ENCODE measurements around the gene NR4A3.
A peak's percentile ranks its signal among the peaks of the same experiment; 100 is the strongest.

Gene NR4A3

DNA sequence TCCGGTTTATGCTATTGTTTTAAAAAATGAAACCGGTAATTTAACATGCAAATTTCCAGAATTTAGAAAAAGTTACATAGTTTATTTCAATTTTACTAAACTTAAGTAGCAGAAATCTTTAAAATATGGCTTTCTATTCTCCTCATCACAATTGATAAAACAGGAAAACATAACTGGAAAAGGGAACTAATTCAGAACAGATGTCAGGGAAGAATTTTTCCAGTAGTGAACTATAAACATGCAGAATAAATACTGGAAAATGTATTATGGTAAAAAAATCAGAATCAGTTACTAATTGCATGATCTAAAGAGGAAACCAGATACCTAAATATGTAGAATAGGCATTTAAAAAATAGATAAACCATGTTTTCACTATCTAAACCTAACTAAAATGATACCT, 7.3 kb upstream of the NR4A3 start:
- no peak for DNase-seq (ENCODE audit: low spot score)

DNA sequence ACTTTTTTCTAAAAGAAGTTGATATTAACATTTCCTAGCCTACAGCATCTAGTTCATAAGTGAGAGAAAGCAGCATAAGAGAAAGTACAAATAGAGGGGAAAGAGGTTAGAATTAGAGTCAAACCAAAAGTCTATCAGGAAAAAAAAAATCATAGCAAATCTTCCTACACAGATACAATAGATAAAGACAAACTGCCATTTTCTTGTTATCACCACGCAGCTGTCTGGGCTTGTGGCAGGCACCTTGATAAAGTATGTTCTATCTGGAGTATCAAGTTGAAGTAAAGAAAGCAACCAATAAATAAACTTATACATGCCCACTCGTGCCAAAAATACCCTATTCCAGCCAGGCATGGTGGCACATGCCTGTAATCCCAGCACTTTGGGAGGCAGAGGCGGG, 5.3 kb upstream of the NR4A3 start:
- DNase-seq (ENCODE audit: low spot score) = no peak

DNA sequence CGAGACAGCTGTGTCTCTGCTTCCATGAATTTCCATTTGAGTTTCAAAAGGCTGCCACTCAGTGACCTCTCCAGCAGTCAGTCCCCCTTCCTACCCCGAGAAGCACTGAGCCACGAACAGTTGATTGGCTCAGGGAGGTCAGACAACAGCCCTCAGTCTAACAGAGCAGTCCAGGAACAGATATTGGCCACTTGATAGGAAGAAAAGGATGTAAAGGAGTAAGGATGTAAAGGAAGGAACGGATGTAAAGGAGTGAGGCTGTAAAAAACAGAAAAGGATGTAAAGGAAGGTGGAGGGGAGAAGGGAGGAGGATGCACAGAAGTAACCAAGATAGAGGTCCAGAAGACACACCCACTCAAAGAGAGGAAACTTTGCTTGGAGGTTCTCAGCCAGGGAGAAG, 3.2 kb upstream of the NR4A3 start:
- no peak for DNase-seq (ENCODE audit: low spot score)

DNA sequence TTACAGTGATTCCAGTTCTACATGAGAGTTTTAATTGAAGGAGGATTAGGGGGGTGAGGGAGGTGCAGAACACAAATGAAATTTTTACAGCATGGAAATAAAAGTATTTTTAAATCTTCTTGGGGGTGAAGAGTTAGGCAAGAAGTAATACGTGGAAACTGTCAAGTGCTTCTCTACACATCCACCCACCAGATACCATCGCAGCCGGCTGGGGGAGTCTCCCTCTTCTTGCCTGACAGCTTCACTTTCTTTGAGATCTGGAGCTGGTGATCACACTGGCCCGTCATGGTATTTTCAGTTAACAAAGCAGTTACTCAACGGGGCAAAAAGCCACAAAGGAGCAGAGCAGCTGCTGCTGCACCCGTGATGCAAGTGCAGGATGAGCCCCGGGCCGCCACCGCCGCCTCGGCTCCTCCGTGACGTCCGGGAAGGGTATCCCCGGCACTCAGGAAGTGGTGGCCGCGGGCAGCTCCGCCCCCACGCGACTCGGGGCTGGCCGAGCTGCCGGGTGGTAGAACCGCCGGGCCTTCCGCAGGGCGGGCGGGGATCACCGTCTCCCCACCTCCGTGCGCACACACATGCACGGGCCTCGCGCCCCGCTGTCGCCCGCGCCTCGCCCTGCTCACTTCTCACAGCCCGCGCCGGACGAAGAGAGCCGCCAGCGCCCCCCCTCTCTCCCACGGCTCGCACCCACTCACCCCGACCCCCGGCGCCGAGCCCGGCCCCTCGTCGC, 2.4 kb upstream of the NR4A3 start:
- DNase-seq (ENCODE audit: low spot score) = peak; percentile 85

DNA sequence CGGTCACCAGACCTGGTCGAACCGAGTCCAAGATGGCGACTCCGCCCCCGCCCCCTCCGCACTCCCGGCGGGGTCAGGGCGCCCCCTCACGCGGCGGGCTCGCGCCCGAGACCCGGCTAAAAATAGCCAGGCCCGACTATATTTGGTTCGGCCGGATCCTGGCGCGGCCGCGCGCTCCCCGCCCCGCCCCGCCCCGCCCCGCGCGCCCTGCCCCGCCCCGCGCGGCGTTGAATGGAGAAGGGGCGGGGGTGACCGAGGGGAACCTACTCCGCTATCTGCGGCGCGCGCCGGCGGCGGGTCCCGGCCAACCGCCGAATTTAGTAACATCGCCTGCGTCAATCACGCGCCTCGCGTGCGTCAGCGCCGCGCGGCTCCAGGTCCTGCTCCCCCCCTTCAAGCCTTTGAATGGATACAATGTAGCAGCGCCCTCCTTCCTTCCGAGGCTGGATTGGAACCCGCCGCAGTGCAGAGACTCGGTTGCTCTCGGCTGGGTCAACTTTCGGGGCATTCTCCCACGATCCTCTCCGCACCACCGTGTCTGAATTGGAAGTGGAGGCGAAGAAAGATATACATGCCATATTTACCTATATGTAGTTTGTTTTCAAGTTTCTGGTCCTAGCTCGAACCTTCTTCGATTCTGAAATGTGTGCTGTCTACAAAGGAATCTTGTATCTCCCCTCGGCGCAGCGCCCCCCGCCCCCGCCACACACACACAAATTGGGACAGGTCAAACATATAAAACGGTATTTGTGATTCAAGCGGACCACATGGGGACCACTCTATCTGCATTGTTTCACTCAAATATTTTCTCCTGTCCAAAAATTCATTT, 1.6 kb upstream of the NR4A3 start:
- peak; percentile 94 for DNase-seq (ENCODE audit: low spot score)

DNA sequence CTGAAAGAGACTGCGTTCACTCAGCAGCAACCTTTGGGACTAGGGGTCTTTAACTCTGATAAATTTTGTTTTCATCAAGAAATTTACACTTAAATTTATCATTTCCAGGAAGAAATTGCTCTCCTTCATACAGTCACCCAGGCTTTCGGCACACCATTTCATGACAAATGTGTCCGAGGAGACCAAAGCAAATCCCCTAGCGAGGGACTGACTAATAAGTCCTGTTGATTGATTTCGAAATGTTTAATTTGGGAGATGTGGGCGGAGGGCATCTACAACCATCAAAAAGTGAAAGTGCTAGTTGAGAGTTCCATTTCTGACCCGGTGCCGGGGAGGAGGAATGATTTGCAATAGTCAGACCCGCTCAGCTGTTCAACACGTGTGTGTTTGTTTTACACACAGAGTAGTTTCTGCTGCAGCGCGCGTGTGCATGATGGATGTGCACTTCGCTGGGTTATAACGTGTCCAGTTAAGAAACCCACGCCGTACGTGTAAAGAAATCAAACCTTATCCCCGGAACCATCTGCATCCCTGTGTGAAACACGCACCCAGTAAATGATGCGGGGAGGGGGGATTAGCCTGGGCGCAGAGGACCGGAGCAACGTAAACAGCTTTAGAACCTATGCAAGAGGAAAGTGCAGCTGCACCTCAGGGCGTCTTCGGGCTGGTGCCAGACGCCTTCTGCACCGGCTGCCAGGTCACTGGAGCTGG, 845 bp upstream of the NR4A3 start:
- peak; percentile 36 for DNase-seq (ENCODE audit: low spot score)

DNA sequence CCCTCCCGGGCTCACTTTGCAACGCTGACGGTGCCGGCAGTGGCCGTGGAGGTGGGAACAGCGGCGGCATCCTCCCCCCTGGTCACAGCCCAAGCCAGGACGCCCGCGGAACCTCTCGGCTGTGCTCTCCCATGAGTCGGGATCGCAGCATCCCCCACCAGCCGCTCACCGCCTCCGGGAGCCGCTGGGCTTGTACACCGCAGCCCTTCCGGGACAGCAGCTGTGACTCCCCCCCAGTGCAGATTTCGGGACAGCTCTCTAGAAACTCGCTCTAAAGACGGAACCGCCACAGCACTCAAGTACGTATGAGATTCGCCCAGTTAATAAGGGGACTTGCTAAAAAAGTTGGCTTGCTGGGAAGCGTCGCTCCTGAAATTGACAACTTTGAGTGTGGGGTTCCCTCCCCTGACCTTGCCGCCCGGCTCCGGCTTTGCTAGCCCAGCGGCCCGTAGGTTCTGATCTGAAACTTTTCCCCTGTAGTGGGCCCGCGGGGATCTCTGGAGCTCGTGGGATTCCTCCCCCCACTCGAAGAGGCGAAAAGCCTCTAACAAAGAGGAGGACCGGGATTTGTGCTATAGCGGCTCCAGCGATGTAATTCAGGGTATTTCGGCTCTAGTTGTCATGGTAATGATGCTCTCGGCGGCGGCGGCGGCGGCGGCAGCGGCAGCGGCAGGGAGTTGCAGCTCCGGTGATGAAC, 572 bp downstream of the NR4A3 start:
- peak; percentile 51 for DNase-seq (ENCODE audit: low spot score)

DNA sequence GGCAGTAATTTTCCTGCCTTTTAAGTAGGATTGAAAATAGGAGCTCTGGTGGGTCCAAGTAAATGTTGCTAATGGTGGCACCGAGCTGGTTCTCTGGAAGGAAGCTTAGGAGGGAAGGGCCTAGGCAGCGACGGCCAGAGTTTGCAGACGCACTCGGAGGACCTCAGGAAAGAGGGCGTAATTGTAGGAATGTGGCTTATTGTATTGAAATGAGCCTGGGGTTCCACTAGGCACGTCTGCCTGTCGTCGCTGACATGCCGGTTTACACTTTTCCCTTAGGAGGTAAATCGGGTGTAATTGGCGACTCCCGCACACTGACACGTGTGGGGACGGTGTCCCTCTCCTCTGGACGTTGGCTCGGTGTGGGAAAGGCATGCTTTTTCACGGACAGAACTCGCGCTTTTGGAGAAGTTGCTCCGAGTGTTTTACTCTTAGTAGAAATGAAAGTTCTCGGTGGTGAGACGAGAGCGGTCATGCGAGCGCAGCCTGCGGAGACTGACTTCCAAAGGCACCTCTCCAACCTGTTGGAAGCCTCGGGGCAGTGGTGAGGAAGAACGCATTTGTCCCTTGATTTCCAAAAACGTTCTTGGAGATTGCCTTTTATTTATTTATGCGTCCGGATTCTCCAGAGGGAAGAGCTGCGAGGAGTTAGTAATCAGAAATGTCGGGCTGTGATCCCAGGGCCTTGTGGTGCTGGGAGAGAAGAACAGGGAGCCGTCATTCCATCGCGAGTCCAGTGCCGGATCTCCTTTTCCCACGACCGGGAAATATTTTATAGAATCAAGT, 1.3 kb downstream of the NR4A3 start:
- peak; percentile 46 for DNase-seq (ENCODE audit: low spot score)

DNA sequence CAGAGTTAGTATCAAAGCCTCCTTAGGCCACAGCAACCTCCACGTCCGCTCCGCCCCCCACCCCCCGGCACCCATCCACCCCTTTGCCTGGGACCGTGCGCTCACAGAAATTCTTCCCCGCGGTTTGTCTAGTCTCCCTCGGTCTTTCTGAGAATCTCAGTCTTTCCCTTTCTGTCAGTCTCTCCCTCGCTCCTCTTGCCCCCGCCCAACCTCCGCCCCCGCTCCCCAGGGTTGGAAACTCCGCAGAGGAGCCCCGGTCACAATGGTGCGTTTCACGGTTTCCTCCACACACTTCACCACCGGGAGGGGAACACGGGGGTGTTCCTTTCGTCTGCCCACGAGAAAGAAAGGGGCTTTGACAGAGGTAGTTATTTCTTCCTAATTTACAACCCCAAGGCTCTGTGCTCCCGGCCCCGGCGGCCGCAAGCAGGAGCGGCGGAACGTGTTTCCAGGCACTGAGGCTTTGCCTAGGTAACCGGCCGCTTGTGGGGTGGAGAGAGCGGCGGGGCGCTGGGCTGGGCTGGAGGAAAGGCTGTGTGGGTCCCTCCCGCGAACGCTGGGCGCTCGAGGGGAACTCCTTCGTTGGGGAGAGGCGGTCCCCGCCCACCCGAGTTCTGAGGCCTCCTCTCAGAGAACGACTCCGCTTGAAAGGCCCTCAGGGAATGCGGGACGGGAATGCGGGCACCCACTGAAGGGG, 2.1 kb downstream of the NR4A3 start:
- peak; percentile 55 for DNase-seq (ENCODE audit: low spot score)

DNA sequence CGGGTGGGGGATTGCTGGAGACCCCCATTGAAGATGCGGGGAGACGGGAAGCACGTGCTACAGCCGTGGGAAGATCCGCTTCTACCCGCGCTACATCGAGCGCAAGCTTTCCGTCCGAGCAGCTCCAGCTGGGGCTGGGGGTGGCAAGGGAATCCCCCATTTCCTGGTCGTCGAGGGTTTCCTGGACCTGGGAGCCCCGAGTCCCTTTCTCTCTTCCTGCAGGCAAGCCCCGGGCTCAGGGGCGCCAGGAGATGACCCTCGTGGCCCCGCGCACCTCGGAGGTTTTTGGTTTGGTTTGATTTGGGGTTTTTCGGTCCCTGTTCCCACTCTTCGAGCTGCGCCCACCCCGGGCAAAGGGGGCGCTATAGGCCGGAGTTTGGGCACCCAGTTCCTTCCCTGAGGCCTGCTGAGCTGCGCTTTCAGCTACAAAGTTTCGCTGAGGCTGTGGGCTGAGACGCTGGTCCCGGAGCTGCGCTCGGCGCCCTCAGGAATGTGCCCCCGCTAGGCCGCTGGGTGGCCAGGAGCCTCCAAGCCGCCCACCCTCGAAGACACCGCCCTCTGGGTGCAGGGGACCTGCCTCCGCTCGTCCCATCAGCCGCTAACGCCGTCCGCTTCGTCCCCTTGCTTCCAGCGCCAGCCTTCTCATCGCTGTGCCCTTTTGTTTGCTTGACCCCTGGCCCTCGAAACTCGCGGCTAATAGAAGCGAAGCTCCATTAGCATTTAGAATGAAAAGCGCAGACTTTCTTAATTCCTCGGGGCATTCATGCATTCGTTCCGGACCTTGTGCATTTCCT, 2.9 kb downstream of the NR4A3 start:
- peak; percentile 70 for DNase-seq (ENCODE audit: low spot score)

DNA sequence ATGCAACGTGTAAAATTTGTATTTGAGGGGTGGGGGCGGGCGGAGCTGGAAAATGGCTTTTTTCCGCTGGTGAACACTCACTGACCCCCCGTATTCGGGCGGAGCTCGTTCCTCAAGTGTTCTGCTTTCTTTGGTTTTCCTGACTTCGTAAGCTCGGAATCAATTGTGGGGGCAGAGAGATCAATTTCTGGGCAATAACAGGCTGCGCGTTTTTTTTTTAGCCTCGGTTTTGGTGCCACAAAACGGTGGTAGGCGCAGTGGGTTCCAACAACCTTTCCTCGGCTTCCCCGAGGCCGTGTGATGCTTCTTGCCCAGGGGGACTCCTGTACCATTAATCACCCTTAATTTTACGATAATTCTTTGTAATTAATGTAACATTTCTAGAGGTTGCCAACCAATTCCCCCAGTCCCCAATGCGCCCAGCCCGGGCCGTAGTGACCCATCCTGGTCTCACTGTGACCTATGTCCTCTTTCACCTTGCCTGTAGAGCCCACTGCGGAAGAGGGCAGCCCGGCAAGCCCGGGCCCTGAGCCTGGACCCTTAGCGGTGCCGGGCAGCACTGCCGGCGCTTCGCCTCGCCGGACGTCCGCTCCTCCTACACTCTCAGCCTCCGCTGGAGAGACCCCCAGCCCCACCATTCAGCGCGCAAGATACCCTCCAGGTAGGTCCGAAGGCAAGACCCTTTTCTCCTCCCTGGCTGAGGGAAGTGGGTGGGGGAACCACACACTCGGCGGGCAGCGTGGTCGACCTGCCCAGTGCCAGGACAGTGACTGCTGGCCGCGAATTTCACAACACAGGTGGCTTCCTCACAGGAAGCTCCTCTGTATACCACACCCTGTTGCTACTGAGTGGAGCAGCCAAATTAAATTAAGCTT, 3.7 kb downstream of the NR4A3 start:
- DNase-seq (ENCODE audit: low spot score) = no peak

DNA sequence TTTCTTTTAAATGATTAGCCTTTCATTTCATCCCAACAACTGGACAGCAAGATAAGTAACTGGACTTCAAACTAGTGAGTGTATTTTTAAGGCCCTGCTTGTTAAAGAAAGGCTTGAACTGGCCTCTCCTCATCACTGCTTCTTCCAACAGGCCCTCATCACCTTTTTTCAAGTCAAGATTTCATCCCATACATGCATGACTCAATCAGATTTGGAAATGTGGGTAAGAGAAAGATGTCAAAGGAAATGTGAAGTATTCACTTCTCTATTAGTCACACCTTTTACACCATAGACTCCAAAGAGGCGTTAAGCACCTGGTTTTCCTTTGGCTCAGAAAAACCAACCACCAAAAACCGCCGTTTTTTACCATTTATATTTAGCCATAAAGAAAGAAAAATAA, 4.9 kb downstream of the NR4A3 start:
- DNase-seq (ENCODE audit: low spot score) = no peak

DNA sequence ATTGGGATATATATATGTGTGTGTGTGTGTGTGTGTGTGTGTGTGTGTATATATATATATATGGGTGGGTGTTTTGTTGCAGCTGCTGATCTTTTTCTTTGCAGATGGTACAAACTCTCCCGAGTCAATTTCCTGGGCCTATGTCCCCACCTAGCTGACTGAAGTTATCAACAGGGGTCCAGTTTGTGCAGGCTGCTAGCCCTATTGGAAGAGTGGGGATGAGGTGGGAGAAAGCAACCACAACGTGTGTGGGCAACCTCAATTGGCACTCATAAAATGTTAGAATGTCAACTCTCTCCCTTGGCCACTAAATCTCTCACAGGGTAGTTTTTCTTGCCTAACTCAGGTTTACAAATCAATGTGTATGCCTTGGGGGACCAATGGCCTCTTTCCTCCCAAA, 5.6 kb downstream of the NR4A3 start:
- DNase-seq (ENCODE audit: low spot score) = no peak

DNA sequence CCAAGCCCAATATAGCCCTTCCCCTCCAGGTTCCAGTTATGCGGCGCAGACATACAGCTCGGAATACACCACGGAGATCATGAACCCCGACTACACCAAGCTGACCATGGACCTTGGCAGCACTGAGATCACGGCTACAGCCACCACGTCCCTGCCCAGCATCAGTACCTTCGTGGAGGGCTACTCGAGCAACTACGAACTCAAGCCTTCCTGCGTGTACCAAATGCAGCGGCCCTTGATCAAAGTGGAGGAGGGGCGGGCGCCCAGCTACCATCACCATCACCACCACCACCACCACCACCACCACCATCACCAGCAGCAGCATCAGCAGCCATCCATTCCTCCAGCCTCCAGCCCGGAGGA, 6.3 kb downstream of the NR4A3 start:
- DNase-seq (ENCODE audit: low spot score) = no peak

DNA sequence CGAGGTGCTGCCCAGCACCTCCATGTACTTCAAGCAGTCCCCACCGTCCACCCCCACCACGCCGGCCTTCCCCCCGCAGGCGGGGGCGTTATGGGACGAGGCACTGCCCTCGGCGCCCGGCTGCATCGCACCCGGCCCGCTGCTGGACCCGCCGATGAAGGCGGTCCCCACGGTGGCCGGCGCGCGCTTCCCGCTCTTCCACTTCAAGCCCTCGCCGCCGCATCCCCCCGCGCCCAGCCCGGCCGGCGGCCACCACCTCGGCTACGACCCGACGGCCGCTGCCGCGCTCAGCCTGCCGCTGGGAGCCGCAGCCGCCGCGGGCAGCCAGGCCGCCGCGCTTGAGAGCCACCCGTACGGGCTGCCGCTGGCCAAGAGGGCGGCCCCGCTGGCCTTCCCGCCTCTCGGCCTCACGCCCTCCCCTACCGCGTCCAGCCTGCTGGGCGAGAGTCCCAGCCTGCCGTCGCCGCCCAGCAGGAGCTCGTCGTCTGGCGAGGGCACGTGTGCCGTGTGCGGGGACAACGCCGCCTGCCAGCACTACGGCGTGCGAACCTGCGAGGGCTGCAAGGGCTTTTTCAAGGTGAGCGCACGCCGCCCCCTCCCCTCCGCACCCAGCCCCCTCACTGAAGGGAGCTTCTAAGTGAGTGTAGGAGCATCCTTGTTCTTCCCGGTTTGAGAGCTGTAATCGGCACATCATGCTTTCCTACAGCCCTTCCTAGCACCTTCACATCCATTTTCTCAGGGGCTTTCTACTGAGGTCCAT, 6.9 kb downstream of the NR4A3 start:
- no peak for DNase-seq (ENCODE audit: low spot score)

DNA sequence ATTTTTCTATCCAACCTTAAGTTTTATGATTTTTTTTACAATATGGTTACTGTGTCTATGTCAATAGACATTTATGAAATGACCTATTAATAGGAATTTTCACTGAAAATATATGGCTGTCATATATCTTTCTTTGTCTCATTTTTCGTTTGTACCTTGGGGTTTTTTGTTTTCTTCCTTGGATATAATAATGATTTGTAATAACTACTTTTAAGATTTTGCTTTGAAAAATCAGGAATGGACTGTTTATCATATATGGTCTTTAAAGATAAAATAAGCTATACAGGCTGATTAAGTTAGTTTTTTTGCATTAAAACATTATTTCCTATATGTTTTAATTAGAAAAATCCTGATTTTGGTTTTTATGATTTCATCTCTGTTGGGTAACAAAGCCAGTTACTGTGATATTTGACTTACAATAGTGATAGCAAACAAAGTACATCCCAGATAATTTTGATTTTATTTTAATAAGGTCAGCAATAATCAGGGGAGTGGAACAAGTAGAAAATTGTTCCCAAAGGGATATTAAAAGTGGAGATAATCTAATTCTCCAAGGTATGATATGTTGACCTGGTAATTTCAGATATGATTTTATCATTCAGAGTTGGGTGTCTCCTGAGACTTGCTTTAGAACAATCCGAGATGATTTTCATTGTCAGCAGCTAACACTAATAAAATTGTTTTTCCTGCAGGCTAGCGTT, 10.3 kb downstream of the NR4A3 start:
- DNase-seq (ENCODE audit: low spot score) = no peak

DNA sequence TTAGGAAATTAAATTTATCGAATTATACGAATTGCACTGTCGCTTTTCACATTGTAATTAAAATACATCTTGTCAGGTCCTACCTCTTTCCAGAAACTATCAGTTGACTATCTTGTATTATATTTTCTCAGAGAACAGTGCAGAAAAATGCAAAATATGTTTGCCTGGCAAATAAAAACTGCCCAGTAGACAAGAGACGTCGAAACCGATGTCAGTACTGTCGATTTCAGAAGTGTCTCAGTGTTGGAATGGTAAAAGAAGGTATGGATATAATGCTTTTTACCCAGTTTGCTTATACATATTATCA, 10.8 kb downstream of the NR4A3 start:
- no peak for DNase-seq (ENCODE audit: low spot score)

DNA sequence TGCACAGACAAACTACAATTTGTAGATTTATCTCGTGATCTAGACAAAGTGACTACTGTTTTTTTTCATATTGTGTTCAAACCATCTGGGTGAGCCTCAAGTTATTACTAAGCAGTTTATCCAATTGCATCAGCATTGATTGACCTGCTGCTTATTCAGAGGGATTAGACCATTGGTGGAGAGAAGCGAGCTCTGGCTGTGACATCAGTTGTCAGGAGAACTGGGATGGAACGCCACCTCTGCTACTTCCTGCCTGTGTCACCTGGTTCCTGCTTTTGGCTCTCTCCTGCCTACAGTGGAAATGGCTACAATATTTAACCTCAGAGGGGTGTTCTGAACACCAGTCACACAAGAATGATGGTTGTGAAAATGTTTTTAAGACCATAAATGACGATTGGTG, 12.1 kb downstream of the NR4A3 start:
- no peak for DNase-seq (ENCODE audit: low spot score)

All from D341Med (cell line).